GM19438 (cell line): ENCODE results near the gene HOXB7.

Experiments
- ATAC-seq: cut with Tn5 transposase; IDR thresholded peaks from one replicate; pipeline ENCODE4 v1.9.1; 2021; ENCODE audit warnings: low read depth; ENCODE audit not compliant: unreplicated experiment

Gene HOXB7

GRCh38 chr17:48611681-48612455 is 1.1 kb upstream of the HOXB7 start:
- ATAC-seq: no peak

- ATAC-seq: peak; percentile 23
These were observed 396 bp upstream of the HOXB7 start for GRCh38 chr17:48611213-48611612.

GRCh38 chr17:48609759-48610281 is 997 bp downstream of the HOXB7 start:
- ATAC-seq: no peak

GRCh38 chr17:48609033-48609432 is 1.8 kb downstream of the HOXB7 start:
- no peak for ATAC-seq

GRCh38 chr17:48608494-48608834 is 2.4 kb downstream of the HOXB7 start:
- no peak for ATAC-seq

GRCh38 chr17:48606892-48607614 is 3.8 kb downstream of the HOXB7 start:
- ATAC-seq: no peak

GRCh38 chr17:48605991-48606891 is 4.6 kb downstream of the HOXB7 start:
- no peak for ATAC-seq

- no peak for ATAC-seq
These were observed 5.4 kb downstream of the HOXB7 start for GRCh38 chr17:48605409-48605919.

GRCh38 chr17:48604770-48605329 is 6.0 kb downstream of the HOXB7 start, which contains the start of gene HOXB6:
Gene HOXB6, minus strand, starts transcription at chr17:48604986. Its CDS starts 6,836 bp downstream, at chr17:48598150.
- ATAC-seq: no peak

GRCh38 chr17:48603959-48604769 is 6.7 kb downstream of the HOXB7 start:
- no peak for ATAC-seq

GRCh38 chr17:48601539-48602425 is 9.0 kb downstream of the HOXB7 start:
- no peak for ATAC-seq

- no peak for ATAC-seq
These were observed 9.6 kb downstream of the HOXB7 start for GRCh38 chr17:48601207-48601538.

GRCh38 chr17:48600244-48601098 is 10.3 kb downstream of the HOXB7 start:
- ATAC-seq: no peak

GRCh38 chr17:48599354-48599753 is 11.5 kb downstream of the HOXB7 start:
- no peak for ATAC-seq

GRCh38 chr17:48598736-48599135 is 12.1 kb downstream of the HOXB7 start:
- no peak for ATAC-seq

GRCh38 chr17:48597778-48598631 is 12.8 kb downstream of the HOXB7 start:
- no peak for ATAC-seq

GRCh38 chr17:48597528-48597777 is 13.4 kb downstream of the HOXB7 start:
- no peak for ATAC-seq
